Uterus (tissue), 4 donors: ENCODE results near the gene CLSTN2. TPM values are rescaled to one million over a fixed set of nuclear protein-coding genes. Genes with fewer than 3 reads are reported as not detected.

Source experiments
- DNase-seq, 2 donors: peaks; one replicate each; pipeline ENCODE4 v3.0.0-alpha.2; 2019 to 2020
- H3K27ac ChIP-seq, 2 donors: fragments of 200-600 bp; sonication (generic); 1 replicate in 1 of 2; 2 replicates in 1 of 2; pipeline ENCODE4 v1.5.1; 2016 to 2018
- H3K27me3 ChIP-seq, 2 donors: fragments of 200-600 bp; sonication (generic); one replicate each; pipeline ENCODE4 v1.5.1; 2018 to 2019; ENCODE audit warnings: control low read depth in 1 of 2
- H3K36me3 ChIP-seq, 2 donors: fragments of 200-600 bp; sonication (generic); one replicate each; pipeline ENCODE4 v1.5.1; 2019; ENCODE audit warnings: control low read depth in 1 of 2
- H3K4me1 ChIP-seq, 2 donors: fragments of 200-600 bp; sonication (generic); one replicate each; pipeline ENCODE4 v1.5.1; 2018 to 2019; ENCODE audit warnings: control low read depth in 1 of 2
- H3K4me3 ChIP-seq, 2 donors: fragments of 200-600 bp; sonication (generic); 1 replicate in 1 of 2; 2 replicates in 1 of 2; pipeline ENCODE4 v1.5.1; 2018 to 2019; ENCODE audit warnings: mild to moderate bottlenecking in 1 of 2
- H3K9me3 ChIP-seq, 2 donors: fragments of 200-600 bp; sonication (generic); one replicate each; pipeline ENCODE4 v1.5.1; 2019; ENCODE audit warnings: control low read depth in 1 of 2
- CTCF ChIP-seq, 4 experiments: fragments of 200-600 bp in 2 of 4; fragments of 450-650 bp in 2 of 4; sonication (generic) in 2 of 4; IDR thresholded peaks; one replicate each; pipeline ENCODE4 v1.5.1; 2016 to 2019; ENCODE audit warnings: antibody characterized with exemption in 4 of 4, mild to moderate bottlenecking in 2 of 4, moderate library complexity in 1 of 4
- POLR2A ChIP-seq, 2 donors: fragments of 450-650 bp; IDR thresholded peaks; one replicate each; pipeline ENCODE4 v1.6.1; 2016; ENCODE audit warnings: antibody characterized with exemption in 2 of 2, mild to moderate bottlenecking in 1 of 2, moderate library complexity in 1 of 2
- intact Hi-C: fragments of 100-400 bp; cut with DNase I; formaldehyde crosslinking; loops from one replicate; pipeline ENCODE4 v1.15.1; 2023; ENCODE audit warnings: low total_unique reads
- total RNA-seq, 4 donors: library from RNA; depleted of rRNA in 3 of 4; stranded (reverse); fragments of >200 nt in 3 of 4; gene quantifications; one replicate each; pipeline versions ENCODE4 v1.1.0 to v1.2.4, GENCODE V29; 2014 to 2023
- donor health status: DM: yes; HTN: yes; CAD: no.

Gene CLSTN2
- total RNA-seq, 4 donors from 2014 or later, result 4.7 to 32.2 (median 19.2) TPM

- Histone ChIP-seq H3K36me3 (no peaks in the 10 kb centered on the region), H3K9me3 (no peaks in the 10 kb centered on the region), H3K4me1 (no peaks in the 10 kb centered on the region), H3K27ac (no peak overlapping the region), H3K4me3 (no peak overlapping the region), H3K27me3 (no peaks in the 10 kb centered on the region)
- intact Hi-C loops, result no loop called here
- TF ChIP-seq POLR2A (IDR thresholded peaks at IDR 0.05), result no peak
- TF ChIP-seq CTCF (IDR thresholded peaks at IDR 0.05), result no peak
- DNase-seq, result no peak
Measured at GRCh38 chr3:140199743-140200142, 264.8 kb downstream of the CLSTN2 start.

- no peak overlapping the region for H3K4me3 ChIP-seq
- H3K4me1 ChIP-seq, result no peaks in the 10 kb centered on the region
- intact Hi-C loops, result no loop called here
- no peaks in the 10 kb centered on the region for H3K9me3 ChIP-seq
- H3K27ac ChIP-seq, result no peak overlapping the region
- no peaks in the 10 kb centered on the region for H3K27me3 ChIP-seq
- DNase-seq, result no peak
- TF ChIP-seq CTCF (IDR thresholded peaks at IDR 0.05), result no peak
- no peak for TF ChIP-seq POLR2A (IDR thresholded peaks at IDR 0.05)
- no peaks in the 10 kb centered on the region for H3K36me3 ChIP-seq
Measured at GRCh38 chr3:140203510-140203909, 268.5 kb downstream of the CLSTN2 start.

- Histone ChIP-seq H3K27me3 (no peaks in the 10 kb centered on the region), H3K4me1 (no peaks in the 10 kb centered on the region), H3K36me3 (no peaks in the 10 kb centered on the region), H3K27ac (no peak overlapping the region), H3K9me3 (no peaks in the 10 kb centered on the region), H3K4me3 (no peak overlapping the region)
- no peak for DNase-seq
- intact Hi-C loops, result no loop called here
- no peak for TF ChIP-seq POLR2A (IDR thresholded peaks at IDR 0.05)
- no peak for TF ChIP-seq CTCF (IDR thresholded peaks at IDR 0.05)
Measured at GRCh38 chr3:140204271-140204984, 269.4 kb downstream of the CLSTN2 start.

- TF ChIP-seq CTCF (IDR thresholded peaks at IDR 0.05), result no peak
- no peak overlapping the region for H3K27ac ChIP-seq
- H3K4me1 ChIP-seq, result no peaks in the 10 kb centered on the region
- no peaks in the 10 kb centered on the region for H3K27me3 ChIP-seq
- no peaks in the 10 kb centered on the region for H3K9me3 ChIP-seq
- no peaks in the 10 kb centered on the region for H3K36me3 ChIP-seq
- no peak overlapping the region for H3K4me3 ChIP-seq
- no peak for DNase-seq
- intact Hi-C loops, result no loop called here
Measured at GRCh38 chr3:140205598-140205997, 270.6 kb downstream of the CLSTN2 start.

GRCh38 chr3:140206196-140207040 lies 271.4 kb downstream of the CLSTN2 start:
- Histone ChIP-seq H3K4me3 (no peak overlapping the region), H3K27ac (no peak overlapping the region), H3K9me3 (no peaks in the 10 kb centered on the region), H3K27me3 (no peaks in the 10 kb centered on the region), H3K4me1 (no peaks in the 10 kb centered on the region), H3K36me3 (no peaks in the 10 kb centered on the region)
- intact Hi-C loops, result no loop called here
- TF ChIP-seq CTCF (IDR thresholded peaks at IDR 0.05) (no peak), POLR2A (IDR thresholded peaks at IDR 0.05) (no peak)
- no peak for DNase-seq
